Measurements from ENCODE around the gene FLNC. TPM values are rescaled to one million over a fixed set of nuclear protein-coding genes. Genes with fewer than 3 reads are reported as not detected.

The FLNC gene, protein sequence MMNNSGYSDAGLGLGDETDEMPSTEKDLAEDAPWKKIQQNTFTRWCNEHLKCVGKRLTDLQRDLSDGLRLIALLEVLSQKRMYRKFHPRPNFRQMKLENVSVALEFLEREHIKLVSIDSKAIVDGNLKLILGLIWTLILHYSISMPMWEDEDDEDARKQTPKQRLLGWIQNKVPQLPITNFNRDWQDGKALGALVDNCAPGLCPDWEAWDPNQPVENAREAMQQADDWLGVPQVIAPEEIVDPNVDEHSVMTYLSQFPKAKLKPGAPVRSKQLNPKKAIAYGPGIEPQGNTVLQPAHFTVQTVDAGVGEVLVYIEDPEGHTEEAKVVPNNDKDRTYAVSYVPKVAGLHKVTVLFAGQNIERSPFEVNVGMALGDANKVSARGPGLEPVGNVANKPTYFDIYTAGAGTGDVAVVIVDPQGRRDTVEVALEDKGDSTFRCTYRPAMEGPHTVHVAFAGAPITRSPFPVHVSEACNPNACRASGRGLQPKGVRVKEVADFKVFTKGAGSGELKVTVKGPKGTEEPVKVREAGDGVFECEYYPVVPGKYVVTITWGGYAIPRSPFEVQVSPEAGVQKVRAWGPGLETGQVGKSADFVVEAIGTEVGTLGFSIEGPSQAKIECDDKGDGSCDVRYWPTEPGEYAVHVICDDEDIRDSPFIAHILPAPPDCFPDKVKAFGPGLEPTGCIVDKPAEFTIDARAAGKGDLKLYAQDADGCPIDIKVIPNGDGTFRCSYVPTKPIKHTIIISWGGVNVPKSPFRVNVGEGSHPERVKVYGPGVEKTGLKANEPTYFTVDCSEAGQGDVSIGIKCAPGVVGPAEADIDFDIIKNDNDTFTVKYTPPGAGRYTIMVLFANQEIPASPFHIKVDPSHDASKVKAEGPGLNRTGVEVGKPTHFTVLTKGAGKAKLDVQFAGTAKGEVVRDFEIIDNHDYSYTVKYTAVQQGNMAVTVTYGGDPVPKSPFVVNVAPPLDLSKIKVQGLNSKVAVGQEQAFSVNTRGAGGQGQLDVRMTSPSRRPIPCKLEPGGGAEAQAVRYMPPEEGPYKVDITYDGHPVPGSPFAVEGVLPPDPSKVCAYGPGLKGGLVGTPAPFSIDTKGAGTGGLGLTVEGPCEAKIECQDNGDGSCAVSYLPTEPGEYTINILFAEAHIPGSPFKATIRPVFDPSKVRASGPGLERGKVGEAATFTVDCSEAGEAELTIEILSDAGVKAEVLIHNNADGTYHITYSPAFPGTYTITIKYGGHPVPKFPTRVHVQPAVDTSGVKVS (N-terminal part only)
- polyA plus RNA-seq (ENCODE audit: insufficient read depth in 1 of 5, insufficient read length in 5 of 5, low replicate concordance in 1 of 5), result 10 to 100 TPM; 12.6 to 47.4 (median 17.1) TPM
- long read RNA-seq, donor 1, result 0 reads
- long read RNA-seq, donor 2, result 0 reads
- long read RNA-seq, donor 3, result 0 reads
- long read RNA-seq, donor 4, result 0 reads
- long read RNA-seq, donor 5, partial matches to known transcripts, result 5 of 5 reads
- long read RNA-seq, donor 5, other reads (novel, unspliced or antisense), result 0 of 5 reads
- long read RNA-seq, donor 6, partial matches to known transcripts, result 11 of 11 reads
- long read RNA-seq, donor 6, other reads (novel, unspliced or antisense), result 0 of 11 reads
- long read RNA-seq, donor 7, result 0 reads
- long read RNA-seq, donor 8, result 0 reads

DNA sequence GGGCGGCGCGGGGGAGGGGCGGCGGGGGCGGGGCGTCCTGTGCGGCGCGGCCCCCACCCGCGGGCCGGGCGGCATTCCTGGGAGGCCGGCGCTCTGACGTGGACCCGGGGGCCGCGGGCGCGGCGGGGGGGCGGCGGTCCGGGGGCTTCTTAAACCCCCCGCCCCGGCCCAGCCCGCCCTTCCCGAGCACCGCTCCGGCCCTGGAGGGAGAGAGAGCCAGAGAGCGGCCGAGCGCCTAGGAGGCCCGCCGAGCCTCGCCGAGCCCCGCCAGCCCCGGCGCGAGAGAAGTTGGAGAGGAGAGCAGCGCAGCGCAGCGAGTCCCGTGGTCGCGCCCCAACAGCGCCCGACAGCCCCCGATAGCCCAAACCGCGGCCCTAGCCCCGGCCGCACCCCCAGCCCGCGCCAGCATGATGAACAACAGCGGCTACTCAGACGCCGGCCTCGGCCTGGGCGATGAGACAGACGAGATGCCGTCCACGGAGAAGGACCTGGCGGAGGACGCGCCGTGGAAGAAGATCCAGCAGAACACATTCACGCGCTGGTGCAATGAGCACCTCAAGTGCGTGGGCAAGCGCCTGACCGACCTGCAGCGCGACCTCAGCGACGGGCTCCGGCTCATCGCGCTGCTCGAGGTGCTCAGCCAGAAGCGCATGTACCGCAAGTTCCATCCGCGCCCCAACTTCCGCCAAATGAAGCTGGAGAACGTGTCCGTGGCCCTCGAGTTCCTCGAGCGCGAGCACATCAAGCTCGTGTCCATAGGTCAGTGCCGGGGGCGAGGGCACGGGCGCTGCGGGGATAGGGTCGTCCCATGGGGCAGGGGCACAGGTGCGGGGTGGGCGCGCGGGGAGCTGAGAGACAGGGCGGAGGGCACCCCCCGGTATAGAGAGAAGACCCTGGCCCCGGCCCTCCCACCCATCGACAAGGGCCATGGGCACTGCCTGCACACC lies at the start of gene FLNC:
Gene FLNC, plus strand, starts transcription at position 176 of the 947 bp plus-strand sequence. Its CDS starts 232 bp downstream, at position 408.
- peak; percentile 56 to 58 for DNase-seq

DNA sequence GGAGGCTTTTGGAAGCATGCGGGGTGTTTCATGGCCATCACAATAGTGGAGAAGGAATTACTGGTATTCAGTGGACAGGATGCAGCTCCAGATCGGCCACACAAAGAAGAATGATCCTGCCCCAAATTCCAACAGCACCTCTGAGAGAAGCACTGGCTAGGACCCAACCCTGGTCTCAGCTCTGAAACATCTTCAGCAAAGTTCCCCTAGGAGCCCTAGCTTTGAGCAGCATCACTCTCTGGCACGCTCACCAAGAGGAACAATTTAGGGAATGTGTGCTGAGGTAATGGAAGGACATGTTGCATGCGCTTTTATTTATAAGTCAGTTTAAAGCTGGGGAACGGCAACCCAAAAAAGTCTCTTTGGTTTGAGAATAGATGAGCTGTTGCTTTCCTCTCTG lies 49.1 kb upstream of the FLNC start:
- no peak for DNase-seq

DNA sequence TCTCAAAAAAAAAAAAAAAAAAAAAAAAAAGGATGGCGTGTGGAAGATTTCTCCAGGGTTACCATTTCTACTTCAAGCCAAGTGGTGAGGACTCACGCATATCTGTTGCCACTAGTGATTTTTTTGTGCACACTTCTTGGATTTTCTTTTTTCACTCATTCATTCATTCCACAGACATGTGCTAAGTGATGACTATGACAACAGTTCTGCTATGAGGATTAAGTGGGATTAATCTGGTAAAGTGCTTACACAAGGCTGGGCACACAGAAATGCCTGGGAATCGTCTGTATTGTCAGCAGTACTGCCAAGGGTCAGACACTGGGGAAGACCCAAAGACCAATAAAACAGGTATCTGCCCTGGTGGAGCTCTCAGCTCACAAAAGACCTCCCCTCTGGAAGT lies 48.4 kb upstream of the FLNC start:
- DNase-seq, result no peak

DNA sequence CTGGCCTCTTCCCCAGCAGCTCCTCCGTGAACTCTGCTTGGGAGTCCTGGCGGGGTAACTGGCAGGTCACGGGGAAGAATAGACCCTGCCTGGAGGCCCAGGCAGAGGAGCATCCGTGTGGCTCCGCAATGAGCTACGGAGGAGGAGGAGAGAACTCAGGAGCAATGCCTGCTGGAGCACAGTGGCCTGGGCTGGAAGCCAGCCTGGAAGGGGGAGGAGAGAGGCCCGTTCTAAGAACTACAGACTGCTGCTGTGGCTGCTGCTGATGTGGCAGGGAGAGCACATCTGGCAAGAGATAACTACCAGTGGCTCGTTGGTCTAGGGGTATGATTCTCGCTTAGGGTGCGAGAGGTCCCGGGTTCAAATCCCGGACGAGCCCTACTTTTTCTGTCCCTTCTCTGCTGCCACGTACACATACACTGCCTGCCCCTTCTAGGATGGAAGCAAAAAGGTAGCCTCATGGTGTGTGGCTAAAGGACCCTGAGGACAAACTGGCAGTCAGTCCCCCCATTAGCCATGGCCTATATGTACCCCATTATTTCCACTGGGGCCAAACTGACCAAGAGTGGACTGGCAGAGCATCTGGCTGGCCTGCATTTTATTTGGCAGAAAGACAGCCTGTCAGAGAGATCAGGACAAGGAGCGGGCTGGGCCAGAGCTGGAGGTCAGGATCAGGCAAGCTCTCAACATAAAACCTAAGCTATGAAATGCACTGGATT lies 46.9 kb upstream of the FLNC start:
- DNase-seq, result peak; percentile 64 to 83

DNA sequence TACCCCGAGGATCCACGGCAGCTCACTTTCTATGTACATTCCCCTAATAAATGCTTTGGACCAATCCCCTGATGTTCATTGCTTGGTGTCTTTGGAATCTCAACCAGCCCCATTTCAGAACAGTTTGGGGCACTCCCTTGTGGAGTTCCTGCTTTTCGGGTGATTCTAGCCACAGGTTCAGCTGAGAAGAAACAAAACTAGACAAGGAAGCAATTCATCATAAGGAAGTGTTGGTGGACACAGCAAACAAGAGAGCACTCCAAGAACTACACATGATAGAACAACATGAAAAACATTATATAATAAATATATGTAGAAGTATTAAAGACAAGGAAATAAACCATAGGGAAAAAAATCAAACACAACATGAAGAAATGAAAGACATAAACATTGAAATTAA lies 44.5 kb upstream of the FLNC start:
- no peak for DNase-seq

DNA sequence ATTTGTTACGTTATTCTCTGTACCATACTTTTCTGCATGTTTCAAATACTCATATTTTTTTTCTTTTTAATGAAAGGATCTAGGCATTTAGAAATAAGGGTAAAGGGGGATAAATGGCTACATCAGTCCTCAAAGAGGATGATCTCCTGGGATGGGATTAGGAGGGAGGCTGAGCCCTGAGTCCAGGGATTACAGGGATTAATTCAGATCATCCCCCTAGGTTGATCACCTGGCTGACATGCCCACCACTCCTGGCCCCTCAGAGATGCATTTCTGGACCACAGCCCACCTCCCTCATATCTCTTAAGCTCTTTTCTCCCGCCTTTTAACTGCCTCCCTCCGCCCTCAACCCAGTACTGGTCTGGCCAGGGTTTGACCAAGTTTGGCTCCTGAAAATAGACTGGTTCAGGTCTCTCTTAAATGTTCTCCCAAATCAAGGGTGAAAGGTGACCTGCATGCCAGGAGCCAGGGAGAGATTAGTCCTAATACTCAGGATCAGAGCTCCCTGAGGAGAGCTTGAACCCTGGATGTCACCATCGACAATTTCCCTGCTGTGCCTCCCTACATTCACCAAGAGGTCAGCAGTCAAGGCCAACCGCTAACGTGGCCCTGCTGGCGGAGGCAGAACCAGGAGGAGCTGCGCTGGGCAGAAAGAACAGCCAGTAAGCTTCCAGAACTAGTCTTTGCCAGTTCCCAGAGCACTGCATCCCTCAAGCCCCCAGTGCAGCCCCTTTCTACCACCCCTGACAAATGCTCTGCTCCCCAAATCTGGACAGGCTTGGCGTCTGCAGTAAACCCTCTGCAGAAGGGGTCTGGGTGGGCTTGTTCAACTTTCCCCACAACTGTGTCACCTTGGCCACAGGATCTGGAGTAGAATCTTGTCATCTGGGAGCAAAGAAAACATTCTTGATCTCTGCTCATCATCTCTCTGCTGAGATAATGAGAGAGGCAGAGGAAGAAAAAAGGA lies 41.5 kb upstream of the FLNC start:
- no peak for DNase-seq

GRCh38 chr7:128790315-128791041 lies 39.7 kb upstream of the FLNC start:
- DNase-seq, result no peak

DNA sequence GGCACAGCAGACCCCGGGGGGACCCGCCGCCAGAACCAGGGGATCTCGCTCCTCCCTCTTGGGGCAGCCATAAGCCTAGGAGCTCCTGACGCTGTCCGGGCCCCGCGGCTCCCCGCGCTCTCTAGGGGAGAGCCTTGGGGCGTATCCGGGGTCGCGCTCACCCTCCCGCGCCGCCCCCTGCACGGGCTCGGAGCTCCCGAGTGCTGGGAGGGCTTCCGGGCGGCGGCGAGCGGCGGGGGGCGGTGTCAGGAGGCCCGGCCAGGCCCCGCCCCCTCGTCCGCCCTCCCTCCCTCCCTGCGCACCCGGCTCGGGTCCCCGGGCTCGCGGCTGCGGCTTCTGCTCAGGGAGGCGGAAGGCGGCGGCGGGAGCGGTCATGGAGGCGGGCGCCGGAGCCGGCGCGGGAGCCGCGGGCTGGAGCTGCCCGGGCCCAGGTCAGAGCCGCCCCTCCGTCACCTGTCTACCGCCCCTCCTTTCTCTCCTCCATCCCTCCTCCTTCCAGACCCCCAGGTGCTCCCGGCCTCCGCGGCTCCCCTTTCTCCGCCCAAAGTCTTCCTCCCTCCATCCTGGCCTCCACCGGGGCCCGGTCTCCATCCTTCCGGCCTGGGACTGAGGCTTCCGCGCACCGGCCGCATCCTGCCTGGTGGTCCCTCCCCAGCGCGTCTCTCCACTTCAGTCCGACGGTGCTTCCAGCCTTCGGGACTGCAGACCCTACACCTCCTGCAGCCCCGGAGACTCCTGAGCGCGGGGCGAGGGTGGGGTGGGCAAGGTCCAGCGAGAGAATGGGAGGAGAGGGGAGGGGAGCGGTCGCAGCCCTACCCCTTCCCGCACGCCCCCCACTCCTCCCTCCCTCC lies 38.9 kb upstream of the FLNC start, which contains the start of gene CCDC136:
Gene CCDC136, plus strand, starts transcription at position 848 of the 851 bp plus-strand sequence. CDS start 444 bp downstream, outside the sequence.
- DNase-seq, result no peak

DNA sequence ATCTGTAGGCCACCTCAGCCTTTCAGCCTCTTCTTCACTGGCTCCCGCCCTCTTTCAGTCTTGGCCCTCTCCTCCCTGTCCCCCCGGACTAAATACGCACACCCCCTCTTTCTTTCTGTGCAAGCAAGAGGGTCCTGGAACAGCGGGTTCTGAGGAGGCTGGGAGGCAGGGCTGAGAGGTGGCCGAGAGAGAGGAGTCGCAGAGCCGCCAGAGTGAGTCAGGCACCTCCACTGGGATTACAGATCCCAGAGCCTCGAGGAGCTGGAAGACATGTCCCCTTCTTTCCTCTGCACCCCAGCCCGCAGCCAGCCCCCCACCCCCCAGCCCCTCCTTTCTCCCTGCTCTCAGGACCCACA lies 38.3 kb upstream of the FLNC start:
- DNase-seq, result no peak

GRCh38 chr7:128792471-128793180 lies 37.6 kb upstream of the FLNC start:
- DNase-seq, result no peak

DNA sequence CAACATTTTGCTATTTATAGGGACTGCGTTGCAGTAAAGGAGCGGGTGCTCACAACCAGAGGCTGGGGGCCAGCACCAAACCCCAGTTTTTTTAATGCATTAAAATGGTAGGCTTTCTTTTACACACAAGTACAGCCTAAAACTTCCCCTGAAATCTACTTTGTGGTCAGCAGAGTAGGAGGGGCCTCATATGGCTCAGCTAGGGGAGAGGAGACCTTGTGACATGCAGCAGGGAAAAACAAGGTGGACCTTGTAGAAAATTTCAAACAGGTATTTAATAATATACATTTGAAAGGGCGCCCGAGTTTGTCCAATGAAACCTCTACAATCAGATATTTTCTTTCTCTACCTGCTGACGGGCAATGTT lies 37.0 kb upstream of the FLNC start:
- DNase-seq, result no peak

DNA sequence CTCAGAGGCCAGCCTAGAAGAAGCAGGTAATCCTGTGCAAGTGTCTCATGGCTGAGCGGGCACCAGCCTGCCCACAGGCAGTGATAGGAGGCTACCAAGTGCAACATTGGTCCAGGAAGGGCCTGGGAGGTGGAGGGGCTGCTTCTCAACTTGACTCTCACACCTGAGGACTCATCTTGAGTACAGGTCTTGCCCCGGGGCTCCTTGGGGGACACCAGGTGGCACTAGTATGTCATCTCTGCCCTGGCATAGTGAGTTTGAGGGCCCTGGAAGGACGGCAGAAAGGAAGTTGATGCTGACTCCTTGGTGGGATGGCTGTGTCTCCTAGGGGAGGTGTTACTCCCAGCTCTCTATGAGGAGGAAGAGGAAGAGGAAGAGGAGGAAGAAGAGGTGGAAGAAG lies 36.2 kb upstream of the FLNC start:
- no peak for DNase-seq

GRCh38 chr7:128794436-128794835 lies 35.8 kb upstream of the FLNC start:
- DNase-seq, result no peak

DNA sequence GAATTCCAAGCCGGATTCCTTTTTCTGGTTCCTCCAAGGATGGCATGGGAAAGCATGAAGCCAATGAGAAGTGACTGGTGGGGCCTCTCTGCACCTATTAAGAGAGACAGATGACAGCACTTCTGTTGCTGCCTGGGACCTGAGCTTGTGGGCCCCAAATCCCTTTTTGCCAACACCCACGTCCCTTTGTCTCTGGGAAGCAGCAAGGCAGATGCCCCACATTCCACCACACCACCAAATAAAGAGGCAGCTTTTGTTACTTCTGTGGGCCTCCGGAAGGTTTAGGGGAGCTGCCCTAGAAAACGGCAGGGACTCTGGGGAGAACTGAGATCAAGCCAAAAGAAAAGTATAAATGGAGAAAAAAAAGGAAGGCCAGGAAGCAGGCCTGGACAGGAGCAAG lies 35.1 kb upstream of the FLNC start:
- no peak for DNase-seq

GRCh38 chr7:128796327-128796726 lies 33.9 kb upstream of the FLNC start:
- DNase-seq, result no peak

- DNase-seq, result no peak
Measured at GRCh38 chr7:128799451-128799850, 30.8 kb upstream of the FLNC start.

All from right lung (tissue), 10 donors.